Ascending aorta (tissue), 2 donors: ENCODE results near the gene SLC2A10. TPM values are rescaled to one million over a fixed set of nuclear protein-coding genes. Genes with fewer than 3 reads are reported as not detected.

Experiments used
- DNase-seq, 2 donors: peaks; one replicate each; pipeline ENCODE4 v3.0.0-alpha.2; 2019; ENCODE audit warnings: low spot score in 2 of 2
- H3K27ac ChIP-seq, 2 donors: fragments of 200-600 bp; sonication (generic); one replicate each; pipeline ENCODE4 v1.5.1; 2016 to 2017; ENCODE audit warnings: mild to moderate bottlenecking in 1 of 2
- H3K27me3 ChIP-seq: fragments of 200-600 bp; sonication (generic); one replicate; pipeline ENCODE4 v1.5.1; 2017
- H3K36me3 ChIP-seq, 2 donors: fragments of 200-600 bp; sonication (generic); one replicate each; pipeline ENCODE4 v1.5.1; 2016
- H3K4me1 ChIP-seq, 2 donors: fragments of 200-600 bp; sonication (generic); one replicate each; pipeline ENCODE4 v1.5.1; 2016 to 2017; ENCODE audit warnings: mild to moderate bottlenecking in 1 of 2
- H3K4me3 ChIP-seq, 2 donors: fragments of 200-600 bp; sonication (generic); one replicate each; pipeline ENCODE4 v1.5.1; 2016 to 2017; ENCODE audit warnings: mild to moderate bottlenecking in 1 of 2
- H3K9me3 ChIP-seq, 2 donors: fragments of 200-600 bp; sonication (generic); one replicate each; pipeline ENCODE4 v1.5.1; 2016
- CTCF ChIP-seq, 3 experiments: fragments of 200-600 bp in 2 of 3; fragments of 450-650 bp in 1 of 3; sonication (generic) in 2 of 3; IDR thresholded peaks; one replicate each; pipeline ENCODE4 v1.5.1; 2016 to 2019; ENCODE audit warnings: antibody characterized with exemption in 3 of 3, mild to moderate bottlenecking in 1 of 3, moderate library complexity in 1 of 3
- intact Hi-C: fragments of 100-400 bp; cut with DNase I; formaldehyde crosslinking; loops from one replicate; pipeline ENCODE4 v1.15.1; 2023
- total RNA-seq: library from RNA; depleted of rRNA; stranded (reverse); fragments of >200 nt; gene quantifications from one replicate; pipeline ENCODE4 v1.1.0, GENCODE V29; 2016

The SLC2A10 gene
- total RNA-seq, 1 donor from 2014 or later = 13.1 TPM

- Histone ChIP-seq H3K9me3 (no peaks in the 10 kb centered on the region), H3K36me3 (no peaks in the 10 kb centered on the region), H3K27me3 (no peaks in the 10 kb centered on the region), H3K27ac (no peak overlapping the region), H3K4me1 (no peaks in the 10 kb centered on the region), H3K4me3 (no peak overlapping the region)
- TF ChIP-seq CTCF (IDR thresholded peaks at IDR 0.05) = no peak
- intact Hi-C loops = no loop called here
- no peak for DNase-seq
Observed at GRCh38 chr20:46774943-46775560, 65.6 kb downstream of the SLC2A10 start.

GRCh38 chr20:46775806-46776205 is 66.4 kb downstream of the SLC2A10 start:
- H3K36me3 ChIP-seq = no peaks in the 10 kb centered on the region
- H3K4me3 ChIP-seq = no peak overlapping the region
- H3K27me3 ChIP-seq = no peaks in the 10 kb centered on the region
- H3K27ac ChIP-seq = no peak overlapping the region
- no peaks in the 10 kb centered on the region for H3K4me1 ChIP-seq
- intact Hi-C loops = no loop called here
- DNase-seq = no peak
- H3K9me3 ChIP-seq = no peaks in the 10 kb centered on the region
- TF ChIP-seq CTCF (IDR thresholded peaks at IDR 0.05) = no peak

GRCh38 chr20:46777331-46777730 is 67.9 kb downstream of the SLC2A10 start:
- intact Hi-C loops = no loop called here
- no peaks in the 10 kb centered on the region for H3K4me1 ChIP-seq
- no peak for DNase-seq
- H3K4me3 ChIP-seq = no peak overlapping the region
- no peaks in the 10 kb centered on the region for H3K9me3 ChIP-seq
- no peaks in the 10 kb centered on the region for H3K27me3 ChIP-seq
- no peaks in the 10 kb centered on the region for H3K36me3 ChIP-seq
- no peak for TF ChIP-seq CTCF (IDR thresholded peaks at IDR 0.05)
- H3K27ac ChIP-seq = no peak overlapping the region

GRCh38 chr20:46779831-46780230 is 70.4 kb downstream of the SLC2A10 start:
- no peak for TF ChIP-seq CTCF (IDR thresholded peaks at IDR 0.05)
- intact Hi-C loops = no loop called here
- no peaks in the 10 kb centered on the region for H3K4me1 ChIP-seq
- no peaks in the 10 kb centered on the region for H3K27me3 ChIP-seq
- H3K4me3 ChIP-seq = no peak overlapping the region
- H3K36me3 ChIP-seq = no peaks in the 10 kb centered on the region
- no peaks in the 10 kb centered on the region for H3K9me3 ChIP-seq
- no peak overlapping the region for H3K27ac ChIP-seq
- DNase-seq = no peak

- no peak overlapping the region for H3K4me3 ChIP-seq
- intact Hi-C loops = no loop called here
- H3K36me3 ChIP-seq = no peaks in the 10 kb centered on the region
- no peak for DNase-seq
- no peaks in the 10 kb centered on the region for H3K9me3 ChIP-seq
- no peak overlapping the region for H3K27ac ChIP-seq
- no peaks in the 10 kb centered on the region for H3K4me1 ChIP-seq
- TF ChIP-seq CTCF (IDR thresholded peaks at IDR 0.05) = no peak
- H3K27me3 ChIP-seq = no peaks in the 10 kb centered on the region
Observed at GRCh38 chr20:46784436-46785127, 75.1 kb downstream of the SLC2A10 start.

Other genes starting within 250 kb of the SLC2A10 start
- gene ZNF334, start 196.1 kb upstream of the SLC2A10 start, total RNA-seq = not detected
- gene OCSTAMP, start 159.0 kb upstream of the SLC2A10 start, total RNA-seq = not detected
- gene SLC13A3, start 58.2 kb upstream of the SLC2A10 start, total RNA-seq = not detected
- gene TP53RK, start 20.2 kb upstream of the SLC2A10 start, total RNA-seq = 30.8 TPM
- 15.4 TPM for gene EYA2, start 185.2 kb downstream of the SLC2A10 start, total RNA-seq